GM21526 (cell line): ENCODE data around the gene KRTAP9-7.

ENCODE experiments used
- ATAC-seq: cut with Tn5 transposase; IDR thresholded peaks from one replicate; pipeline ENCODE4 v1.9.1; 2021; ENCODE audit warnings: moderate library complexity; ENCODE audit not compliant: unreplicated experiment, low FRiP score

KRTAP9-7 gene

GRCh38 chr17:41318231-41318630 lies 42.7 kb downstream of the KRTAP9-7 start:
- ATAC-seq = no peak

DNA sequence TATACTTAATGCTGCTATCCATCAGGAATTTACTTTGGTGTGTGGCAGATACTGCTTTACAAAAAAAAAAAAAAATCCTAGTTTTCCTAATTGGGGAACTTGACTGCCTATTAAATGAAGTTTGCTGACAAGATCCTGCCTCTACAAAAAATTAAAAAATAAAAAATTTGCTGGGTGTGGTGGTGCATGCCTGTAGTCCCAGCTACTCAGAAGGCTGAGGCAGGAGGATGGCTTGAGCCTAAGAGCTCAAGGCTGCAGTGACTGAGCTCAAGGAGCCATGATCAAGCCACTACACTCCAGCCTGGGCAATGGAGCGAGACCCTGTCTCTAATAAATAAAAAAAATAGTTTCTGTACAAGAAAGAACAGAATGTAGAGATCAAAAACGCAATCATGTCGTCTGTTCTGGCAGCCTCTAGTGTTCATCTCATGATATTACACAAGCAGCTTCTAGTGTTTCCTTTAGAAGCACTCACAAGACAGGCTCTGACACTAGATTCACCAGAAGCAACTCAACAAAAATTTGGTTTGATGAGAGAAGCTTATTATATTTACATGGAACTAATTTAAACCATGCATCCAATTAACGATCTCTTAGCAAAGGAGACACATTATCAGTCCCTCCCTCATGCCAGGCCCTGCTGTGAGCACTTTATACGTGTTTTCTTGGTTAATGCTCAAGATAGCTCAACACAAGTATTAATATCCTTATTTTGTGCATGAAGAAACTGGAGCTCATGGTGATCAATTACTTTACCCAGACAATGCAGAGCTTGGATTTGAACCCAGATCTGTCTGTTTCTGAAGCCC lies 46.8 kb downstream of the KRTAP9-7 start:
- ATAC-seq = no peak

- no peak for ATAC-seq
Observed at GRCh38 chr17:41322903-41323895, 47.7 kb downstream of the KRTAP9-7 start.

GRCh38 chr17:41324180-41325075 lies 48.9 kb downstream of the KRTAP9-7 start:
- ATAC-seq = no peak

DNA sequence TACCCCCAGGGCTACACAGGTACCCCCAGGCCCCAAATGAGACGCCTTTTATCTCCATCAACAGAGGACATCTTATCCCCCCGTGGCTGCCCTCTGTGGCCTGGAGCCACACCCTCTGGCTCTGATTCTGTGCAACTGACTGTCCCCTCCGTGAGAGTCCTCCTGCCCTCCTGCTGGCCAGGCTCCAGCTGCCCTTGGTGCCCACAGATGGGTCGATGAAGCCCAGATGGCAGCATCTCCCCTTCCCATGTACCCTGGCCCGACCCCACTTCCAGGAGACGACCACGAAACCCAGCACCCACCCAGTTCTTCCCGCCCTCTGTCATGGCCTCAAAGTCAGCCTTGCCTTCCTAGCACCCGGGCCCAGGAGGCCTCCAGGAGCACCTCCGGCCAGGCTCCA lies 49.6 kb downstream of the KRTAP9-7 start:
- no peak for ATAC-seq

DNA sequence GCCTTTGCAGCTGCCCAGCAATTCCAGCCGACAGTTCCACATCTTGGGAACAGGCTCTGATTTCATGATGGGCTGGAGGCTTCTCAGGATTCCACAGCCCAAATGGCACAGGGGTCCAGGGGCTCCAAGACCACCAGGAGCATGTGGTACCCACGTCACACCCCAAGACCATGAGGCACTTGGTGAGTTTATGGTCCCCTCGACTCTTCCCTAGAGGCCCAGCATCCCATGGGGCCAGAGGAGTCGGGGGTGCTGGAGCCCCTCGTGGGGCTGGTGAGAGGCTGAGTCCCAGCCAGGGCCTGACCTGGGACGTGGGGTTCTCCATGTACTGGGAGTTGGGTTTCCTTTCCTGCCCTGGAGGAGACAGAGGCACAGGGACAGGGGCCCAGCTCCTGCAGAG lies 50.1 kb downstream of the KRTAP9-7 start:
- ATAC-seq = no peak
